SK-N-SH treated with all-trans-retinoic acid at 6 μM for 48 hours (cell line): ENCODE results near the gene UST.

Experiments
- ATAC-seq: fragments of 200-7000 bp; cut with Tn5 transposase; 3 replicates; pipeline ENCODE4 v1.9.1; 2020; ENCODE audit warnings: mild to moderate bottlenecking, moderate library complexity
- ARNTL ChIP-seq: fragments of 450-650 bp; formaldehyde crosslinking; IDR thresholded peaks from 2 replicates; pipeline ENCODE4 v1.5.0; 2020; ENCODE audit warnings: low read depth, mild to moderate bottlenecking, moderate library complexity, borderline replicate concordance
- BACH2 ChIP-seq: fragments of 250-450 bp; sonication (Bioruptor Pico); IDR thresholded peaks from 2 replicates; pipeline ENCODE4 v1.9.0; 2021; ENCODE audit warnings: mild to moderate bottlenecking, borderline replicate concordance
- CSDC2 ChIP-seq: fragments of 250-450 bp; sonication (Bioruptor Pico); IDR thresholded peaks from 2 replicates; pipeline ENCODE4 v1.5.0; 2020; ENCODE audit warnings: mild to moderate bottlenecking, moderate library complexity
- ESRRG ChIP-seq: fragments of 250-450 bp; sonication (Bioruptor Pico); IDR thresholded peaks from 2 replicates; pipeline ENCODE4 v1.6.1; 2021; ENCODE audit warnings: mild to moderate bottlenecking
- GLIS3 ChIP-seq: fragments of 250-450 bp; sonication (Bioruptor Pico); IDR thresholded peaks from 2 replicates; pipeline ENCODE4 v1.5.0; 2020; ENCODE audit warnings: mild to moderate bottlenecking, moderate library complexity
- ISL1 ChIP-seq: fragments of 250-450 bp; sonication (Bioruptor Pico); IDR thresholded peaks from 2 replicates; pipeline ENCODE4 v2.1.2; 2022; ENCODE audit warnings: mild to moderate bottlenecking, moderate library complexity
- PPARA ChIP-seq: fragments of 250-450 bp; sonication (Bioruptor Pico); IDR thresholded peaks from 2 replicates; pipeline ENCODE4 v1.5.0; 2020; ENCODE audit warnings: mild to moderate bottlenecking, borderline replicate concordance
- RARB ChIP-seq: fragments of 250-450 bp; sonication (Bioruptor Pico); IDR thresholded peaks from 2 replicates; pipeline ENCODE4 v1.8.0; 2021; ENCODE audit warnings: mild to moderate bottlenecking, moderate library complexity
- SNAI2 ChIP-seq: fragments of 250-450 bp; sonication (Bioruptor Pico); IDR thresholded peaks from 2 replicates; pipeline ENCODE4 v1.5.0; 2020; ENCODE audit warnings: mild to moderate bottlenecking, moderate library complexity
- TCF4 ChIP-seq: fragments of 250-450 bp; sonication (Bioruptor Pico); IDR thresholded peaks from 2 replicates; pipeline ENCODE4 v1.8.0; 2021; ENCODE audit warnings: mild to moderate bottlenecking, moderate library complexity, borderline replicate concordance
- TOX ChIP-seq: fragments of 250-450 bp; sonication (Bioruptor Pico); IDR thresholded peaks from 2 replicates; pipeline ENCODE4 v1.8.0; 2021; ENCODE audit warnings: mild to moderate bottlenecking, moderate library complexity, borderline replicate concordance
- ZC3H10 ChIP-seq: fragments of 250-450 bp; sonication (Bioruptor Pico); IDR thresholded peaks from 2 replicates; pipeline ENCODE4 v1.5.1; 2021; ENCODE audit warnings: mild to moderate bottlenecking, moderate library complexity
- ZFP3 ChIP-seq: fragments of 250-450 bp; sonication (Bioruptor Pico); IDR thresholded peaks from 2 replicates; pipeline ENCODE4 v1.5.0; 2020; ENCODE audit warnings: mild to moderate bottlenecking, moderate library complexity
- ZFP30 ChIP-seq: fragments of 450-650 bp; formaldehyde crosslinking; IDR thresholded peaks from 2 replicates; pipeline ENCODE4 v1.5.0; 2022; ENCODE audit warnings: mild to moderate bottlenecking, moderate library complexity
- ZNF565 ChIP-seq: fragments of 450-650 bp; formaldehyde crosslinking; conservative IDR thresholded peaks from 2 replicates; pipeline ENCODE4 v1.5.0; 2020; ENCODE audit warnings: low read depth, mild to moderate bottlenecking, moderate library complexity
- ZNF70 ChIP-seq: fragments of 450-650 bp; formaldehyde crosslinking; IDR thresholded peaks from 2 replicates; pipeline ENCODE4 v1.5.0; 2020; ENCODE audit warnings: mild to moderate bottlenecking, moderate library complexity
- ZNF8 ChIP-seq: fragments of 450-650 bp; formaldehyde crosslinking; IDR thresholded peaks from 2 replicates; pipeline ENCODE4 v1.5.0; 2020; ENCODE audit warnings: mild to moderate bottlenecking, moderate library complexity
- TF ChIP-seq, protein P1 (sequence below): fragments of 250-450 bp; sonication (Bioruptor Pico); IDR thresholded peaks from 2 replicates; pipeline ENCODE4 v1.8.0; 2021; ENCODE audit warnings: low read depth, mild to moderate bottlenecking, moderate library complexity, borderline replicate concordance
- TF ChIP-seq, protein P2 (sequence below): fragments of 250-450 bp; sonication (Bioruptor Pico); IDR thresholded peaks from 2 replicates; pipeline ENCODE4 v1.5.1; 2020; ENCODE audit warnings: low read depth, mild to moderate bottlenecking, moderate library complexity
- TF ChIP-seq, protein P3 (sequence below): fragments of 250-450 bp; sonication (Bioruptor Pico); IDR thresholded peaks from 2 replicates; pipeline ENCODE4 v1.5.1; 2021; ENCODE audit warnings: mild to moderate bottlenecking, moderate library complexity
- TF ChIP-seq, protein P4 (sequence below): fragments of 250-450 bp; sonication (Bioruptor Pico); IDR thresholded peaks from 2 replicates; pipeline ENCODE4 v1.5.0; 2020; ENCODE audit warnings: mild to moderate bottlenecking, moderate library complexity

Gene UST

DNA sequence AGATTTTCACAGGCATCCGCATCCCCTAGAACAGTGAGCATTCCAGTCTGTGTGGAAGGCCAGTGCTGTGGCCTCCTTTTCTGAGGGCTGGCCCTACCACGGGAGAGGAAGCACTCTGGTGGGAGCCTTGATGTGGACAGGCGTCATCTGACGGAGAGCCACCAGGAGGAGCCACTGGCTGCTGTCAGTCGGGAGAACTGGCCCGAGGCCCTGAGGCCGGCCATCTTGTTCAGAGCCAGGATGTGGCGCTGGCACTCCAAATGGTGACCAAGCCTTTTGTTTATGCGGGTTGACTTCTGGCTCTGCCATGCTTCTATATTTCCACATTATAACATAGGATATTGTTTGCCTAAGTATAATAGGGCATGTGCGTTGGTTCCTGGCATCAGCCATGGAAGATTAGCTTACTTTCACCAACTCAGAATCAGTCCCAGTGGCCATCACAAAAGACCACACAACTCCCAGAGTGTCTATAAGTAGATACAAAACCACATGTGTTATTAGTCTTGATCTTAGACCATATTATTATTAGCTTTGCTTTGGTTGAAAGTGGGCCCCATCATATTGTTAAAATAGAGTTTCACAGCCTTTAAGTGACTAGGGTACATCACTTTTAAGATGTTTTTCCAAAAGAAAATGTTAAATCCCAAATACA lies 296.8 kb downstream of the UST start:
- ATAC-seq: peak; percentile 83
- no peak for TF ChIP-seq ARNTL (CRISPR knock-in tag)
- TF ChIP-seq ZNF8 (CRISPR knock-in tag): no peak
- TF ChIP-seq, protein P1, sequence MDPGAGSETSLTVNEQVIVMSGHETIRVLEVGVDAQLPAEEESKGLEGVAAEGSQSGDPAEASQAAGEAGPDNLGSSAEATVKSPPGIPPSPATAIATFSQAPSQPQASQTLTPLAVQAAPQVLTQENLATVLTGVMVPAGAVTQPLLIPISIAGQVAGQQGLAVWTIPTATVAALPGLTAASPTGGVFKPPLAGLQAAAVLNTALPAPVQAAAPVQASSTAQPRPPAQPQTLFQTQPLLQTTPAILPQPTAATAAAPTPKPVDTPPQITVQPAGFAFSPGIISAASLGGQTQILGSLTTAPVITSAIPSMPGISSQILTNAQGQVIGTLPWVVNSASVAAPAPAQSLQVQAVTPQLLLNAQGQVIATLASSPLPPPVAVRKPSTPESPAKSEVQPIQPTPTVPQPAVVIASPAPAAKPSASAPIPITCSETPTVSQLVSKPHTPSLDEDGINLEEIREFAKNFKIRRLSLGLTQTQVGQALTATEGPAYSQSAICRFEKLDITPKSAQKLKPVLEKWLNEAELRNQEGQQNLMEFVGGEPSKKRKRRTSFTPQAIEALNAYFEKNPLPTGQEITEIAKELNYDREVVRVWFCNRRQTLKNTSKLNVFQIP (CRISPR knock-in tag): no peak
- TF ChIP-seq ZFP3: no peak
- TF ChIP-seq GLIS3 (CRISPR knock-in tag): no peak
- TF ChIP-seq PPARA (CRISPR knock-in tag): no peak
- TF ChIP-seq, protein P2, sequence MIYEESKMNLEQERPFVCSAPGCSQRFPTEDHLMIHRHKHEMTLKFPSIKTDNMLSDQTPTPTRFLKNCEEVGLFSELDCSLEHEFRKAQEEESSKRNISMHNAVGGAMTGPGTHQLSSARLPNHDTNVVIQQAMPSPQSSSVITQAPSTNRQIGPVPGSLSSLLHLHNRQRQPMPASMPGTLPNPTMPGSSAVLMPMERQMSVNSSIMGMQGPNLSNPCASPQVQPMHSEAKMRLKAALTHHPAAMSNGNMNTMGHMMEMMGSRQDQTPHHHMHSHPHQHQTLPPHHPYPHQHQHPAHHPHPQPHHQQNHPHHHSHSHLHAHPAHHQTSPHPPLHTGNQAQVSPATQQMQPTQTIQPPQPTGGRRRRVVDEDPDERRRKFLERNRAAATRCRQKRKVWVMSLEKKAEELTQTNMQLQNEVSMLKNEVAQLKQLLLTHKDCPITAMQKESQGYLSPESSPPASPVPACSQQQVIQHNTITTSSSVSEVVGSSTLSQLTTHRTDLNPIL (CRISPR knock-in tag): no peak
- no peak for TF ChIP-seq RARB (CRISPR knock-in tag)
- TF ChIP-seq CSDC2 (CRISPR knock-in tag): no peak
- no peak for TF ChIP-seq BACH2 (CRISPR knock-in tag)
- no peak for TF ChIP-seq ZFP30
- TF ChIP-seq TOX (CRISPR knock-in tag): no peak
- TF ChIP-seq ISL1 (CRISPR knock-in tag): no peak
- TF ChIP-seq, protein P3, sequence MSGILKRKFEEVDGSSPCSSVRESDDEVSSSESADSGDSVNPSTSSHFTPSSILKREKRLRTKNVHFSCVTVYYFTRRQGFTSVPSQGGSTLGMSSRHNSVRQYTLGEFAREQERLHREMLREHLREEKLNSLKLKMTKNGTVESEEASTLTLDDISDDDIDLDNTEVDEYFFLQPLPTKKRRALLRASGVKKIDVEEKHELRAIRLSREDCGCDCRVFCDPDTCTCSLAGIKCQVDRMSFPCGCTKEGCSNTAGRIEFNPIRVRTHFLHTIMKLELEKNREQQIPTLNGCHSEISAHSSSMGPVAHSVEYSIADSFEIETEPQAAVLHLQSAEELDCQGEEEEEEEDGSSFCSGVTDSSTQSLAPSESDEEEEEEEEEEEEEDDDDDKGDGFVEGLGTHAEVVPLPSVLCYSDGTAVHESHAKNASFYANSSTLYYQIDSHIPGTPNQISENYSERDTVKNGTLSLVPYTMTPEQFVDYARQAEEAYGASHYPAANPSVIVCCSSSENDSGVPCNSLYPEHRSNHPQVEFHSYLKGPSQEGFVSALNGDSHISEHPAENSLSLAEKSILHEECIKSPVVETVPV (CRISPR knock-in tag): no peak
- TF ChIP-seq TCF4 (CRISPR knock-in tag): no peak
- no peak for TF ChIP-seq ZNF565 (CRISPR knock-in tag)
- TF ChIP-seq ESRRG (CRISPR knock-in tag): no peak
- TF ChIP-seq, all 23 proteins: peak for 0

DNA sequence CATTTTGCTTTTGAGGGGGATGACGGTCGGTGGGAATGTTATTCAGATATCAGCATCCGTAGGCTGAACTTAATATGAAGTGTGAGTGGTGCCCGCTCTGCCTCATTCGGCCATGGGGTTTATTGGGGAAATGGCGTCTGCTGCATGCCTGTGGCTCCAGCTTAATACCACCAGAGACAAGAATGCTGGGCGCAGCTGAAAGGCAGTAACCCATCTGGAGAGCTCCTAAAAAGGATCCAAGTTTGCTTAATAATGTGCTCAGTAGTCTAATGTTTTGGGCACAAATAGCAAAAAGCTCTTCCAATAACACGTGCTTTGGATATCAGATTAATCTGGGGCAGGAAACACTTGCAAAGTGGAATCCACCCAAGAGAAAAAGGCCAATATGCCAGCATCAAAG lies 297.7 kb downstream of the UST start:
- TF ChIP-seq TOX (CRISPR knock-in tag) (no peak), TCF4 (CRISPR knock-in tag) (no peak), ISL1 (CRISPR knock-in tag) (no peak), ARNTL (CRISPR knock-in tag) (no peak), RARB (CRISPR knock-in tag) (no peak), SNAI2 (no peak), ZNF70 (CRISPR knock-in tag) (no peak), ZNF8 (CRISPR knock-in tag) (no peak), ZC3H10 (CRISPR knock-in tag) (no peak), ZFP3 (no peak), PPARA (CRISPR knock-in tag) (no peak), BACH2 (CRISPR knock-in tag) (no peak), GLIS3 (CRISPR knock-in tag) (no peak)
- TF ChIP-seq, protein P4, sequence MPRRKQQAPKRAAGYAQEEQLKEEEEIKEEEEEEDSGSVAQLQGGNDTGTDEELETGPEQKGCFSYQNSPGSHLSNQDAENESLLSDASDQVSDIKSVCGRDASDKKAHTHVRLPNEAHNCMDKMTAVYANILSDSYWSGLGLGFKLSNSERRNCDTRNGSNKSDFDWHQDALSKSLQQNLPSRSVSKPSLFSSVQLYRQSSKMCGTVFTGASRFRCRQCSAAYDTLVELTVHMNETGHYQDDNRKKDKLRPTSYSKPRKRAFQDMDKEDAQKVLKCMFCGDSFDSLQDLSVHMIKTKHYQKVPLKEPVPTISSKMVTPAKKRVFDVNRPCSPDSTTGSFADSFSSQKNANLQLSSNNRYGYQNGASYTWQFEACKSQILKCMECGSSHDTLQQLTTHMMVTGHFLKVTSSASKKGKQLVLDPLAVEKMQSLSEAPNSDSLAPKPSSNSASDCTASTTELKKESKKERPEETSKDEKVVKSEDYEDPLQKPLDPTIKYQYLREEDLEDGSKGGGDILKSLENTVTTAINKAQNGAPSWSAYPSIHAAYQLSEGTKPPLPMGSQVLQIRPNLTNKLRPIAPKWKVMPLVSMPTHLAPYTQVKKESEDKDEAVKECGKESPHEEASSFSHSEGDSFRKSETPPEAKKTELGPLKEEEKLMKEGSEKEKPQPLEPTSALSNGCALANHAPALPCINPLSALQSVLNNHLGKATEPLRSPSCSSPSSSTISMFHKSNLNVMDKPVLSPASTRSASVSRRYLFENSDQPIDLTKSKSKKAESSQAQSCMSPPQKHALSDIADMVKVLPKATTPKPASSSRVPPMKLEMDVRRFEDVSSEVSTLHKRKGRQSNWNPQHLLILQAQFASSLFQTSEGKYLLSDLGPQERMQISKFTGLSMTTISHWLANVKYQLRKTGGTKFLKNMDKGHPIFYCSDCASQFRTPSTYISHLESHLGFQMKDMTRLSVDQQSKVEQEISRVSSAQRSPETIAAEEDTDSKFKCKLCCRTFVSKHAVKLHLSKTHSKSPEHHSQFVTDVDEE (CRISPR knock-in tag): no peak
- TF ChIP-seq, protein P1 (CRISPR knock-in tag): no peak
- TF ChIP-seq, protein P2 (CRISPR knock-in tag): no peak
- TF ChIP-seq, all 23 proteins: peak for 0
- no peak for ATAC-seq
